ELF-1 (cell line): ENCODE data around the gene MYO7A.
"Not testable (repeated sequence)": the region's sequence is repeated elsewhere in the genome, so short reads cannot be mapped to it uniquely, and the experiment has no call there.

Experiments
- DNase-seq: peaks from one replicate; pipeline ENCODE4 v3.0.0-alpha.2; 2016; ENCODE audit warnings: low read depth, low spot score

Gene MYO7A

DNA sequence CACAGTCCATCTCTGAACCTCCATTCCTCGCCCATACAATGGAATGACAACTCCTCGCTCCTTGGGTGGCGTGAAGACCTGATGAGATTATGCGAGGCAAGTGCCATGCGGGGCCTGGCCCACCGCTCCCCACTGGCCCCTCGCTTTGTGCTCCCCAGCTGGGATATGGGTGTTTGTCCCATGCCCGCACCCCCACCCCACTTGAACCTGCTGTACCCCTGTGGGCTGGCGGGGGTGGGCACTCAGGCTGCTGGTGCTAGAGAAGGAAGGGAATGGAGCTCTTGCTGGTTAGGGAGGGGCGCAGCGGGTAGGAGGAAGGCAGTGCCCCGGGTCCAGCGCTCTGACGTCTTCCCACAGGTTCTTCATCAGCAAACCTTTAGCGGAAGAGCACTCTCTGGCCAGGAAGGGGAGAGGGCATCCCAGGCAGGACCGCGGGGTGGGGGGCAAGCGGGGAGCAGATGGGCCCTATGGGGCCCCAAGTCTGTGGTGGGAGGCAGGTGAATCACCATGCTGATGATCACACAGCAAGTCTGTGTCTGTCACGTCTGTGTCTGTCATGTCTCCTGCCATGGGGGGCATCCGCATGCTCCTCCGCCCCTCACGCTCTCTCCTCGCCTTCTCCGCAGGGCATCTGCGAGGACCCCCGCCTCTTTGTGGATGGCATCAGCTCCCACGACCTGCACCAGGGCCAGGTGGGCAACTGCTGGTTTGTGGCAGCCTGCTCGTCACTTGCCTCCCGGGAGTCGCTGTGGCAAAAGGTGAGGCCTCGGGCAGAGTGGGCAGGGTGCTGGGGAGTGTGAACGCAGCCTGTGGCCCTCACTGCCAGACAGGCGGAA, 34.8 kb upstream of the MYO7A start:
- no peak for DNase-seq

DNA sequence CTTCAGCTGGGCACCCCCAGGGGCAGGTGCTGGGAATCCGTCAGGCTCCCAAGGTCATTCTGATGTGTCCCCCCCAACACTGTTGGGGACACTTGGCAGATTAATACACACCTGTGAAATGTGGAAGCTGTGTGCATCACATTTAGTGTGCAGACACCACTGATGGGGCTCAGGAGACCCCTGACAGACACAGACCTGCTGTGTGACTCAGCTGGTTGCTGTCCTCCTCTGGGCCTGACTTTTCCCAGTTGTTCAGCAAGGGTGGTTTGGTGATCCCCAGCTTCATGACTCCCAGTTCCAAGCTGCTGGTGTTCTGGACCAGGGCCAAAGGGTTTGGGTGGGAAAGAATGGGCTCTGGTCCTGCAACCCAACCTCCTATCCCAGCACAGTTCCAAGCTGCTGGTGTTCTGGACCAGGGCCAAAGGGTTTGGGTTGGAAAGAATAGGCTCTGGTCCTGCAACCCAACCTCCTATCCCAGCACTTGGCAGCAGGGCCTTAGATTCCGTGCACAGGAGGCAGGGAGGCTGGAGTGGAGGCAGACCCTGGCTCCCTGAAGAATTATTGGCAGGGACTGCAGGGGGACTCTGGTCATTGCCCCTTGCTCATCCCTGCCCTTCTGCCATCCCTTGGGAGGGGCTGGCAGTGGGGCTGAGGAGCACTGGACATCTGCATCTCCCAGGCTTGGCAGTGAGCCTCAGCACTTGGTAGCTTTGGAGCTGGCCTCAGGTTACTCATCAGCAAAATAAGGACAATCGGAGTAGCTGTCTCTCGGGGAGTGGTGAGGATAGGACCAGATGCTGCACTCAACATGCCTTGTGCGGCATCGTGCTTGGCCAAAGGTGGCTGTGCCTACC, 33.8 kb upstream of the MYO7A start:
- DNase-seq, result no peak

DNA sequence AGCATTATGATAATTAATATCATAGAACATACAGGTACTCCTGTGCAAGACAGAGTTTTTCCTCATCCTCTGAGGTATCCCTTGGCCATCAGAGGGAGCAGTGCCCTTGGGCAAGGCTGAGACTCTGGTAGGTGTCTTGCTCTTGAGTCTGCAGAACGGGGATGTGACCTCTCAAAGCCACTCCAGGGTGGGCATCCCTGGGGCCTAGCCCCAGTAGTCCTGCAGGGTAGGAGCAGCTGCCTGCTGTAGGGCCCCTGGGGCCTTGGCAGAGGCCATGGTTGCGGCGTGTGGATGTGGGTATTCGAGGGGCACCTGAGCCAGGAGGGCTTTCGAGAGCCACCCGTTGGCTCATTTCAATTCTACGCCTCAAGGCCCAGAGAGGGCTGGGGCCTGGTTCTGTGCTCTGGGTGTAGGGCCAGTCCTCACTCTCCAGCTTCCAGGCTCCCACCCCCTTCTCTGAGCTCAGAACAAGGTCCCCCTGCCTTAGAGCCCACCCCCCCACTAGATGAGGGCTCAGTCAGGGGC, 33.1 kb upstream of the MYO7A start:
- DNase-seq, result no peak

DNA sequence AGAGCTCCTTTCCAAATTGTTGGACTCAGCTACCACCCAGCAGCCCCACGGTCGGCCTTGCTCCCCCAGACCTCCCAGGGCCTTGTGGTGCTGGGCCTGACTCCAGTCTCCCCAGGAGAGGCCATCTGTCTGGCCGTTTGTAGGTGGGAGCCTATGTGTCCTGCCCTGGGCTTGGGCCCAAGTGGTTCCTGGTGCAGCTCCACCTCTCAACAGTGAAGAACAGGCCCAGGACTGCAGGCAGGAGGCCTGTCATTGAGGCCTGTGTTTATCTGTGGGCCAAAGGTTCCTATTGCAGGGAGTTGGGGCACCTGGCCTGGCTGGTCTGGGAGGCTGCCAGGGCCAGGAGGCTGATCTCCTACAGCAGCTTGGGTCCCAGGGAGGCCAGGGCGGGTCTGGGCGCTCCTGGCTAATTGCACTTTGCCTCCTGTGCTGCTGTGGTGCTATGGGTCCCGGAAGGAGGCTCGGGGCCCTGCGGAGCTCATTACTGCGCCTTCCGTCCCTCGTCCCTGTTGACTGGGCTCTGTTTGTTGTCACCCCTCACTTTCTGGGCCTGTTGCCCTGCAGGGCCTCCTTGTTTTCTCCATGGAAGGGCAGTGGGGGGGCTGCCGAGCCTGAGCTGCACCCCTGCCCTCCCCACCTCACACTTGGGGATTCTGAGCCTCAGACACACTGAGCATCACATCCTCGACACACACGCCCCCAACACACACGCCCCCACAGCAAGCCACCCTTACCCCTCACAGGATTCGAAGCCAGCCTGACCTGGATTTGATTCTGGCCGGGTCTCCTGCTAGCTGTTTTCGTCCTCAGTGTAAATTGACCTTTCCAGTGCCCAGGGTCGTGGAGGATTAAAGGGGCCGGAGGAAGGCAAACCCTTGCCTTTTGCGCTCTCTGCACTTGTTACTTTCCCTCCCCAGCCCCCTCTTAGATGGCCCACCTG, 32.2 kb upstream of the MYO7A start:
- DNase-seq, result no peak

DNA sequence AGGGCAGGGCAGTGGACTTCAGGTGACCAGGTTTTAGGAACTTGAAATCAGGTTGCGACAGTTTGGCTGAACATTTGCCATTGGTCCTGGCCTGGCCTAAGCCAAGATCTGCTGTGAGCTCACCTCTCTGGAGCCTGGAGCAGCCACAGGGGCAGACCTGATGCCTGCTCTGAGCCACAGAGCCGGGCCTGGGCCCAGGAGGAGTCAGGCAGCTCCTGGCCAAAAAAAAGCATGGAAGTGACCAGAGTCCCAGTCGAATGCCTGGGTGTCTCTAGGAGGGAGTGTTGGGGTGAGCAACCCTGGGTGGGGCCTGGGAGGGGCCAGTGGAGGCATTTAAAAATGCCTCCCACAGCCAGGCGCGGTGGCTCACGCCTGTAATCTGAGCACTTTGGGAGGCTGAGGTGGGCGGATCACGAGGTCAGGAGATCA, 31.4 kb upstream of the MYO7A start:
- no peak for DNase-seq

DNA sequence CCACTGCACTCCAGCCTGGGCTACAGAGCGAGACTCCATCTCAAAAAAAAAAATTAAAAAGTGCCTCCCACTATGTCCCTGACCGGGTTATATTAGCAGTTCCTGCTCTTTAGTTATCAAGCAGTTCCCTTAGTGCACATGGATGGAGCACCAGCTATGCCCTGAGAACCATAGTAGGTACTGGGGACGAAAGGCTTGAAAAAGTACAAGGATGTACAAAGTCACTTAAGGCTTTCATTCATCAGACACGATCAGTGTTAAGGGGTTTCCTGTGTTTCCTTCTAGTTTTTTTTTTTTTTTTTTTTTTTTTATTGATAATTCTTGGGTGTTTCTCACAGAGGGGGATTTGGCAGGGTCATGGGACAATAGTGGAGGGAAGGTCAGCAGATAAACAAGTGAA, 30.9 kb upstream of the MYO7A start:
- DNase-seq, result not testable (repeated sequence)

DNA sequence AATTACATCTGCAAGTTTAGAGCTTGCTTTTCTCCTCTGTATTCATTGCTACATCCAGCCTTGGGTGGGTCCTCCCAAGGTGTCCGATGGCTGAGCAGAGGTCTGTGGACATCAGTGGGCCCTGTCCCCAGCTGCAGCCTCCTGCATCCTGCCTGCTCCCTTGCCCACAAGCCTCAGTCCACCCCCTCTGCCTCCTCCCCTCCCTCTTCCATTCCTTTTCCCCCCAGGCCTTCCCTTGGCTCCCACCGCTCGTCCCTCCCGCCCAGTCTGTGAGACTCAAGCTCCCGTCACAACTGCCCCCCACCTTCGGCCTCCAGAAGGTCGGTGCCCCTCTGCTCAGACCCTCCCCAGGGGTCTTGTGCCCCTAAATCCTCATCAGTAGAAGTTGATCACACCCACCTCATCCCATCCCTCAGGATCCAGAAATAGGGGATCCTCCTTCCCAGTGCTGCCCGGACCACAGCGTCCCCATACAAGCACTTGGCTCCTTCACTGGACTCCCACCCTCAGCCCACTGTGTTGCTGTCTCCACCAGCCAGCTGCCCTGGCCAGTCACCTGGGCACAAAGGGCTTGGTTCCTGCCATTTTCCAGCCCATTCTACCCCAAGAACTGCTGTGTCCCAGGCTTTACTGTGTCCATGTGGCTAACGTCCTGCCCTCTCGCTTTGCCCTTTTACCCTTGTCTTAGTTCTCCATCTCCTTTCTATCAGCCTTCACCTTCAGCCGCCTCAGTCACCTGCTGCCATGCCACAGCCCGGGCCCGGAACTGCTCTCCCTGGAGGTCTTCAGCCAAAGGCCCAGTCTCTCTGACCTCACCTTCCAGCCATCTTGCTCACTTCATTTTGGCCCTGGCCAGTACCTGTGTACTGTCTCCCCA, 27.6 kb upstream of the MYO7A start:
- no peak for DNase-seq

DNA sequence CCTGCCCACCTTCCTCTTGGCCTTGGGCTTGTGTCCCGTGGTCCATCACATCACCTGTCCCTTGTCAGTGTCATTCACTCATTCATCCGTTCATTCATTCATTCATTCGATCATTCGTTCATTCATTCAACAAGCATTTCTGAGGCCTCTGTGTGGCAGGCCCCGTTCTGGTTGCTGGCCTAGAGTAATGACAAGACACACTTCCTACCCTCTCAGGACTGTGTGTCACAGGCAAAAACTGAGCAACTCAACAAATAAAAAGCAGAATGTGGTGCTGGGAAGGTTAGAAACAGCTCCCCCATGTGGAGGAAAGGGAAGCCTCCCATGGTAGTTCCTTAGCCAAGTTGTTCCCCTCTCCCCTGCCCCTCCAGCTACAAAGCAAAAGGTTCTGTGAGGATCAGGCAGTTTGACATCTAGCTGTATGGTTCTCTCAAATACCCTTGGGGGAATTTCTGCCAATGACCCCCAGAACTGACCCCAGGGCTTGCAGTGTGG, 27.0 kb upstream of the MYO7A start:
- peak; percentile 58 for DNase-seq

DNA sequence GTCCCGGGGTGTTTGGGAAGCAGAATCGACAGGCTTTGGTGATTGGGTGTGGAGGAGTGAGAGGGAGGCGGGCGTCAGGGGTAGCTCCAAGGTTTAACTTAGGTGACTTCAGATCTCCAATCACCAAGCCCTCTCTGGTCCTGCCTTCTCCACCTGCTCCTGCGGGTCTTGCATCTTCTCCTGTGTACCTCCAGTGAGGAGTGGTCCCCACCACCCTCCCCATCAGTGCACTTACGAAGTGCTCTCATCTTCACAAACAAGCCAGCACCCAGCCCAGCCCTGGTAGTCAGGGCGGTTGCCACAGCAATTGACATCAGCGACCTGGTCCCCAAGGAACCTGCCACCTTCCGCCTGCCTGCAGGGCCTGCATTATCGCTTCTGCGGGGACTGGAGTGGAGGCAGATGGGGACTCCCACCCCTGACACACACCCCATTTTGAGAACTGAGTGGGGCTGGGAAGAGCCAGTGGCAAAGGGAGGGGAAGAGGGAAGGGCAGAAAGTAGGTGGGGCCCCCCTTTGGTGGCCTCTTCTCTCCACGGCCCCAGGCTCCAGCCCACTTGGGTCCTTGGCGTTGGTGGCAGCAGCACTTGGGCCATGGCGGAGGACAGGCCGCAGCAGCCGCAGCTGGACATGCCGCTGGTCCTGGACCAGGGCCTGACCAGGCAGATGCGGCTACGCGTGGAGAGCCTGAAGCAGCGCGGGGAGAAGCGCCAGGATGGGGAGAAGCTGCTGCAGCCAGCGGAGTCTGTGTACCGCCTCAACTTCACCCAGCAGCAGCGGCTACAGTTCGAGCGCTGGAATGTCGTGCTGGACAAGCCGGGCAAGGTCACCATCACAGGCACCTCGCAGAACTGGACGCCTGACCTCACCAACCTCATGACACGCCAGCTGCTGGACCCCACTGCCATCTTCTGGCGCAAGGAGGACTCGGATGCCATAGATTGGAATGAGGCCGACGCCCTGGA, 25.5 kb upstream of the MYO7A start, which contains the start of gene OMP:
Gene OMP (plus strand): TSS at position 595 of the 965 bp plus-strand sequence. CDS start 0 bp downstream, at position 595.
- DNase-seq, result no peak

DNA sequence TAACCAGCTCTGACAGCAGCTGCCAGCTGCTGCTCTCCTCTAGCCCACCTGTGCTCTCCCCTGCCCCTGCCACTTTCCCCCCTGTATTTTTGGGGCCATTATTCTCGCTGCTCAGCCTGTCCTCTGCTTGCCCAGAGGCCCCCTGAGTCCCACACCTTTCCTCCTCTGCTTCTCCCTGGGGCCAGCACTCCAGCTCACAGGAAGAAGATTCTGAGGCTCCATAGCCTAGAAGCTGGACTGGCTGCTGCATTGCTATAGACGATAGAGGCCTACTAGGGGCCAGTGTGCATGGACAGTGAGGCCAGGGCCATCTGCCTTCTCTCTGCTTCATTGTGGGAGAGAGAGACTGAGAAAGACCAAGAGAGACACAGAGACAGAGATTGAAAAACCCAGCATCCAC, 24.7 kb upstream of the MYO7A start:
- no peak for DNase-seq

DNA sequence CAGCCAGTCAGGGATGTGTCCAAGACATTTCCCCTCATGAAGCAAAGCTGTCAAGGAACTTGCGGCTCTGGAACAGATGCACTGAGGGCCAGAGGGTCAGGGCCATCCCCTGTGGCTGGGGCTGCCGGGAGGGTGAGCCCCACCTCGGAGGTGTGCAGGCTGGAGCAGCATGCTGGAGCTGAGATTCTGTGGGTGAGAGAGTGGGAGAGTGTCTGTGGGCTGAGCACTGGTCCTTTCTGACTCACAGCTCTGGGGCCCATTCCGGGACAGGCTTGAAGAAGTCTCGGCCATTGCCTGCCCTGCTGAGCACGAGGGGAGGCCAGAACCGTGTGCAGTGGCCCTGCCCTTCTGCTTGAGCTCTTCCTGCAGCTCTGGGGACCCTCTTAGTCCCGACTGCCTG, 23.3 kb upstream of the MYO7A start:
- DNase-seq, result no peak

DNA sequence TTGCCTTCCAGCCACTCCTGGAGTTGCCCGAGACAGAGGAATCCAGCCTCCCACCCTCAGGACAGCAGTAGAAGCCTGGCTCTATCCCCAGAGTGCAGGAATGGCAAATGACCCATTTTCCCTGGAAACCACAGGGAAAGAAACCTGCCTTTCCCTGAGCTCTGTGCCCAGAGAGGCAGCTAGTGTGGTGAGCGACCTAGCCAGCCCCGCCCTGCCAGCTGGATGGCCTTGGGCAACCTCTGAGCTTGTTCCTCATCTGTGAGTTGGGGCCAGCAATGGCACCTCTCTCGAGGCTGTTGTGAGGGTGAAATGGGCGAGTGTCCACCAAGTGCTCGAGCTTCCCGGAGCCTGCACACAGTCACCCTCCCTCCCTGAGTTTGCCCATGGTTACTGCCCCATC, 21.7 kb upstream of the MYO7A start:
- no peak for DNase-seq

DNA sequence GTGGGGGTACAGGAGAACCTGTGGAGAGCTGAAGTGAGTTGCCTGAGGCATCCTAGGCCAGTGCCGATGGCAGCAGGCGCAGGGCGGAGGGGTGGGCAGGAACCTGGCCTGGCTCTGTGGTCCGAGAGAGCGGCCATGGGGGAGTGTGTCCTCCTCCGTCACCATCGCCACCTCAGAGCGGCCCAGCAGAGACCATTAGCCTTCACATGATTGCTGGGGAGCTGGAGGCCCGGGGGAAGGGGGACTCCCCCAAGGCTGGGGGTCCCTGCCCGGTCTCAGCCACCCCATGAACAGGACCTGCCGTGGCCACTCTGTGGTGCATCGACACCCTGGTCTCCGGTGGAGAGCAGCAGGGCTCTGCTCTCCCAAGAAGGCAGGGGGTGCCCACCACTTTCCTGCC, 21.3 kb upstream of the MYO7A start:
- DNase-seq, result no peak

DNA sequence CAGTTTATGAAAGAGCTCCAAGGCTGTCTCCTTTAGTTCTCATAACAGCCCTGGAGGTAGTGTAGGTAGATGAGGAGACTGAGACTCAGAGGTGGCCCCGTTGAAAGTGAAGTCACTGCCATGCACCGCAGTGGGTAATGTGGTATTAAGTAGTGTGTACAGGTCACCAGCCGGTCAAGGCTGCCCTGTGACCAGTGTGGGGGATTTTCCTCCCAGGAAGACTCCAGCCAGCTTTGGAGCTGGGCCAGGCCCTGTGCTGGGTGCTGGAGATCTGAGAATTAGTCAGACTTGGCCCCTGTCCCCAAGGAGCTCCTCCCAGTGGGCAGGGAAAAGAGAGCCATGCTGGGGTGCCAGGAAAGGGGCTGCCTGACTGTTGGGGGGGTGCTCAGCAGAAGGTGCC, 20.1 kb upstream of the MYO7A start:
- DNase-seq, result no peak

DNA sequence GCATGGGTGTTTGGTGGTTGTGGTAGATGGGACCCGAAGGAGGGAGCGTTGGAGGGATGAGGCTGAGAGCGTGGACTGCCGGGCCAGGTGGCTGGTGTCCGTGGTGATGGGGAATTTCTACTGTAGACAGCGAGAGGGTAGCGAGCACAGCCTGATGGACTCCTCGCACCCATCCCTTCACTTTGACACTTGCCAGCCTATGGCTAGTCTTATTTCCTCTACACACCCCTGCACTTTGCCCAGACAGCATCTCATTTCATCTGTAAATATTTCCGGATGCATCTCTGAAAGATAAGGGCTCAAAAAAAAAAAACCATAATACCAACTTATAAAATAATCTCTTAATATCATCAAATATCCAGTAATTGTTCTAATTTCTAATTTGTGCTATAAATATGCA, 19.6 kb upstream of the MYO7A start:
- DNase-seq, result no peak

DNA sequence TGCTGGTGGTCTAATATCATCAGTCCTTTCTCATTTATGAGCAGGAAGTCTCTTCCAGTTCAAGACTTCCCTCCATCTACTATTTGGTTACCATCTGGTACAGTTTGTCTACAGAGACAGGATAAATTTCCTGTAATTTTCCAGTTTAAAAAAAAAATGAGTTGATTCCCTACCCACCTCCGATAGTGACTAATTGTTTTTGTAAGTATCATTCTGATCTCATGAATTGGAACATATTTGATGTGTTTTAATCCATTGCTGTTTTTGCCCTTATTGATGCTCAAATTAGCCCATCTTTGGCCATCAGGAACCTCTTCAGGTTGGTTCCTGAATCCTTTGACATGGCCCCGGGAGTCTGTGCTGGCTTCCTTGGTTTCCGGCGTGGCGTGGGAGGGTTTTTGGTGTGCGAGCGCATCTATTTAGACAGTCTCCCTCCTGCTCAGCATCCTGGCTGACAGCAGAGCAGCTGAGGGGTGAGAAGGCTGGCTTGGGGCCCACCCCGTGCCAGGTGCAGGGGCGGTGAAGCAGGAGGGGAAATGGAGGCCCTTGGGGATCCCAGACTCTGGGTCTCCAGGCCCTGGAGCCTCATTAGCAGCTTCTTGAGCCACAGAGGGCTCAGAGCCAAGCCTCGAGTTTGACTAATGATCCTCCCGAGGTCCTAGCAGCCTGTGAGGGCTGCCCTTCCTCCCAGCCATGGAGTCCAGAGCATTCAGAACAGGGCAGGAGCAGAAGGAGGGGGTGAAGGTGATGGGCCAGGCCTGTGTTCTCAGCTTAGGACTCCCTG, 18.6 kb upstream of the MYO7A start:
- no peak for DNase-seq

DNA sequence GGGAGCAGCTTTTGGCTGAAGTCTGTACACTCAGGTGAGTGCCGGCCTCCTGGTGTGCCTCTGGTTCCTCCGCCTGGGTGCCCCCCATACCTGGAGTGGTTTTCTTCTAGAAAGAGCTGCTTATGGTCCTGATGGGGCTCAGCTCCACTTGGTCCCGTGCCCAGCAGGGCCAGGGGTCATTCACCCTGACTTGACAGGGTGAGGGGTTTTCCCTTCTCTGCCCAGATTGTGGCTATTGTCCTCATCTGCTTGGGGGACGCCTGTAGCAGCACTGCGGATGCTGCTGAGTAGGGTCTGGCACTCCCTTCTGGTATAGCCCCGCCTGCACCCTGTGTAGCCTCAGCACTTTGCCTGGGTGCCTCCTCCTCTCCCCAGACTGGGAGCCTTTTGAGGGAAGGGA, 17.2 kb upstream of the MYO7A start:
- DNase-seq, result no peak

DNA sequence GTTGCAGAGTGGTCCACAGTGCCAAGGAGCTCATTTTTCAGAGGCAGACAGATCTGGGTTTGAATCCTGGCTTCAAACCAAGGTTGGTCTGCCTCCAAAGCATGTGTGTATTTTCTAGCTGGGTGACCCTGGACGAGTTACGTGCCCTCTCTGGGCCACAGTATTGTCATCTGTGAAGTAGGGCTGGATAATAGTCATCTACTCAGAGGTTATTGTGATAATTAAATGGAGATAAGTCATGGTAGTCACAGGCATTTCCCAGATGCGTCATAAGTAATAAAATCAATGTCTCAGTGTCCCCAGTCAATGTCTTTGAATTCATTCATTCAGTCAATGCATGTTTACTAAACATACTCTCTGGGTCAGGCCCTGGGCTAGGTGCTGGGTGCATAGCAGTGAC, 16.8 kb upstream of the MYO7A start:
- no peak for DNase-seq
